ENCODE measurements around the gene TRABD. TPM values are rescaled to one million over a fixed set of nuclear protein-coding genes. Genes with fewer than 3 reads are reported as not detected.

The TRABD gene
- total and polyA plus RNA-seq, 3 donors from 2014 or later: 23.7 to 45.3 (median 38.7) TPM

DNA sequence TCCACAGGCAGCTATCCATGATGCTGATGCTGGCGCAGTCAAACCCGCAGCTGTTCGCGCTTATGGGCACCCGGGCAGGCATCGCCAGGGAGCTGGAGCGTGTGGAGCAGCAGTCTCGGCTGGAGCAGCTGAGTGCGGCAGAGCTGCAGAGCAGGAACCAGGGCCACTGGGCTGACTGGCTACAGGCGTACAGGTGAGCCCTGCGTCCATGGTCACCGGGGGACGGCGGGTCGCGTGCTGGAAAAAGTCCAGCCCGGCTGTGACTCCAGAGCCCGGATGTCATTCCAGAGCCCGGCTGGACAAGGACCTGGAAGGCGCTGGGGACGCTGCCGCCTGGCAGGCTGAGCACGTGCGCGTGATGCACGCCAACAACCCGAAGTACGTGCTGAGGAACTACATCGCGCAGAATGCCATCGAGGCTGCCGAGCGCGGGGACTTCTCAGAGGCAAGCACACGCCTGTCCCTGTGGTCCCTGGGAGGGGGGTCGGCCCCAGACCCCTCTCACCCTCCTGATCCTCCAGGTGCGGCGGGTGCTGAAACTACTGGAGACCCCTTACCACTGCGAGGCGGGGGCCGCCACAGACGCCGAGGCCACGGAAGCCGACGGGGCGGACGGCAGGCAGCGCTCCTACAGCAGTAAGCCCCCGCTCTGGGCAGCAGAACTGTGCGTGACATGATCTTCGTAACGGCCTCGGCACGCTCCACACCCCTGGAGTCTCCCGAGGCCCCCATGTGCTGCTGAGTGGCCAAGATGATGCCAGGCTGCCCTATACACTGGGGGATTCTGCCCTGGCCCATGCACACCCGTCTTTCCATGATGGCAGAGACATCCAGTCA, 31.2 kb downstream of the TRABD start:
- H3K36me3 ChIP-seq (ENCODE audit: low read depth, missing control alignments): no peaks in the 10 kb centered on the region
- intact Hi-C loops (cut with DNase I; ENCODE audit: low total_unique reads): no loop called here
- TF ChIP-seq POLR2A (IDR thresholded peaks at IDR 0.05): no peak
- TF ChIP-seq, protein P1, sequence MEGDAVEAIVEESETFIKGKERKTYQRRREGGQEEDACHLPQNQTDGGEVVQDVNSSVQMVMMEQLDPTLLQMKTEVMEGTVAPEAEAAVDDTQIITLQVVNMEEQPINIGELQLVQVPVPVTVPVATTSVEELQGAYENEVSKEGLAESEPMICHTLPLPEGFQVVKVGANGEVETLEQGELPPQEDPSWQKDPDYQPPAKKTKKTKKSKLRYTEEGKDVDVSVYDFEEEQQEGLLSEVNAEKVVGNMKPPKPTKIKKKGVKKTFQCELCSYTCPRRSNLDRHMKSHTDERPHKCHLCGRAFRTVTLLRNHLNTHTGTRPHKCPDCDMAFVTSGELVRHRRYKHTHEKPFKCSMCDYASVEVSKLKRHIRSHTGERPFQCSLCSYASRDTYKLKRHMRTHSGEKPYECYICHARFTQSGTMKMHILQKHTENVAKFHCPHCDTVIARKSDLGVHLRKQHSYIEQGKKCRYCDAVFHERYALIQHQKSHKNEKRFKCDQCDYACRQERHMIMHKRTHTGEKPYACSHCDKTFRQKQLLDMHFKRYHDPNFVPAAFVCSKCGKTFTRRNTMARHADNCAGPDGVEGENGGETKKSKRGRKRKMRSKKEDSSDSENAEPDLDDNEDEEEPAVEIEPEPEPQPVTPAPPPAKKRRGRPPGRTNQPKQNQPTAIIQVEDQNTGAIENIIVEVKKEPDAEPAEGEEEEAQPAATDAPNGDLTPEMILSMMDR (IDR thresholded peaks at IDR 0.05): no peak
- H3K4me1 ChIP-seq: peaks cover 5% of the 10 kb centered on the region
- DNase-seq: no peak
- H3K4me3 ChIP-seq: no peak overlapping the region
- 93 to 96% methylated on average over 23 to 57 of the region's 57 CpGs for WGBS, 2 donors
- H3K27me3 ChIP-seq: no peaks in the 10 kb centered on the region
- H3K27ac ChIP-seq: no peak overlapping the region
- no peaks in the 10 kb centered on the region for H3K9me3 ChIP-seq

DNA sequence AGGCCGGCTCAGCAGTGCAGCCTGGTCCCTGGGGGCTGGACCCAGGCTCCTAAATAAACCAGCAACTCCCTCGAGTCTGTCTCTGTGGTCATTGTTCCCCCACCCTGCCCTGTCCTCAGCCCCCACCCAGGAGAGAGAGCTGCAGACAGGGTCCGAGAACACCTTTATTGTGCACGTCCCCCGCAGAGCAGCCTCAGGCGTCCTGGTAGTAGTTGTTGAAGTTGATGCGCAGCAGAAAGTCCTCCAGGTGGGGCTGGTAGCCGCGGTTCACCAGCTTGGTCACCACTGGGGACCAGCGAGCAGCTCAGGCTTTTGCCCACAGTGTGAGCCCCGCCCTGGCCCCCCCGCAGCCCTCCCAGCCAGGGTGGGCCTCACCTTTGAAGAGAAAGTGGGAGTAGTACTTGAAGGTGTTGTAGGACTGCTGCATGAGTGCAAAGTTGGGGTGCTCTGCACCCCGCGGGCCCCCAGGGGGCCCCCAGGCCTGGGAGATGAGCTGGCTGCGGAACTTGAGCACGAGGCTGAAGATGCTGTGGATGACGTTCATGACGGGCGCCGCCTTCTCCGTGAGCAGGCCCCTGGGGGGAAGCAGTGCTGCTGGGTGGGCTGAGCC, 31.9 kb downstream of the TRABD start:
- Histone ChIP-seq H3K36me3 (ENCODE audit: low read depth, missing control alignments) (no peaks in the 10 kb centered on the region), H3K4me3 (no peak overlapping the region), H3K4me1 (peaks cover 5% of the 10 kb centered on the region), H3K9me3 (no peaks in the 10 kb centered on the region), H3K27ac (no peak overlapping the region), H3K27me3 (no peaks in the 10 kb centered on the region)
- 83 to 85% methylated on average over 14 to 21 of the region's 21 CpGs for WGBS, 2 donors
- DNase-seq: no peak
- TF ChIP-seq POLR2A (IDR thresholded peaks at IDR 0.05): no peak
- TF ChIP-seq, protein P1 (IDR thresholded peaks at IDR 0.05): no peak
- intact Hi-C loops (cut with DNase I; ENCODE audit: low total_unique reads): no loop called here

DNA sequence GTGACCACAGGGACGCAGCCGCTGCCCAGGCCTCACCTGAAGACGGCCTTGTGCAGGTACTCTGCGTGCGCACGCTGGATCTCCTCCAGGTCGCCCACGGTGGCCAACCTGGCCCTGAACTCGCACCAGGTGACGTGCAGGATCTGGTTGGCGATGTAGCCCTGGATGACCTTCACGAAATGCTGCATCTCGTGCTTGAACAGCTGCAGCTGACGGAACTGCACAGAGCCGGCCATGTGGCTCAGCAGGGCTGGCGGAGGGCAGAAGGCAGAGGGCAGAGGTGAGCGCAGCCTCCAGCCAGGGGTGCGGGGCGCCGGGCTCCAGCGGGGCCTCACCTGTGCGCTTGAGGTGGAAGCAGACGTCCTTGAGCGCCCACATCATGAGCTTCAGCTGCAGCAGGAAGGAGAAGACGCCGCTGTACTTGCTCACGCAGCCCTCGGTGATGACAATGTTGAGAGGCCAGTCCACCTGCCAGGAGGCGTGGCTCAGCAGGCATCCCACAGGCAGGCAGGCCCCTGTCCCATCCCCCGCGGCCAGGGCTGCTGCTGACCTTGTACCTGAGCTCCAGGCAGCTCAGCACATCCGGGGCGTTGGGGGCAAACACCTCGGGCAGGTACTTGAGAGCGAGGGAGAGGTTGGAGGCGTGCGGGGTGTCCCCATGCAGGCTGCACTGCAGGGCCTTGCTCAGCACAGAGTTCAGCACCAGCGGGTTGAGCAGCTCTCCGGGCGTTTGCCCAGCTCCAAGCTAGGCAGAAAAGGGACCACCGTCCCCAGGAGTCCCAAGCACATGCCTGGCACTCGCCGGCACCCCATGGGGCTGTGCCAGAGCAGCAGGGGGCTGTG, 32.7 kb downstream of the TRABD start:
- no peaks in the 10 kb centered on the region for H3K27me3 ChIP-seq
- no peak overlapping the region for H3K27ac ChIP-seq
- intact Hi-C loops (cut with DNase I; ENCODE audit: low total_unique reads): no loop called here
- DNase-seq: no peak
- 83 to 88% methylated on average over 13 to 42 of the region's 43 CpGs for WGBS, 2 donors
- no peaks in the 10 kb centered on the region for H3K9me3 ChIP-seq
- no peak for TF ChIP-seq POLR2A (IDR thresholded peaks at IDR 0.05)
- TF ChIP-seq, protein P1 (IDR thresholded peaks at IDR 0.05): no peak
- H3K4me3 ChIP-seq: no peak overlapping the region
- H3K4me1 ChIP-seq: peaks cover 5% of the 10 kb centered on the region
- H3K36me3 ChIP-seq (ENCODE audit: low read depth, missing control alignments): no peaks in the 10 kb centered on the region

DNA sequence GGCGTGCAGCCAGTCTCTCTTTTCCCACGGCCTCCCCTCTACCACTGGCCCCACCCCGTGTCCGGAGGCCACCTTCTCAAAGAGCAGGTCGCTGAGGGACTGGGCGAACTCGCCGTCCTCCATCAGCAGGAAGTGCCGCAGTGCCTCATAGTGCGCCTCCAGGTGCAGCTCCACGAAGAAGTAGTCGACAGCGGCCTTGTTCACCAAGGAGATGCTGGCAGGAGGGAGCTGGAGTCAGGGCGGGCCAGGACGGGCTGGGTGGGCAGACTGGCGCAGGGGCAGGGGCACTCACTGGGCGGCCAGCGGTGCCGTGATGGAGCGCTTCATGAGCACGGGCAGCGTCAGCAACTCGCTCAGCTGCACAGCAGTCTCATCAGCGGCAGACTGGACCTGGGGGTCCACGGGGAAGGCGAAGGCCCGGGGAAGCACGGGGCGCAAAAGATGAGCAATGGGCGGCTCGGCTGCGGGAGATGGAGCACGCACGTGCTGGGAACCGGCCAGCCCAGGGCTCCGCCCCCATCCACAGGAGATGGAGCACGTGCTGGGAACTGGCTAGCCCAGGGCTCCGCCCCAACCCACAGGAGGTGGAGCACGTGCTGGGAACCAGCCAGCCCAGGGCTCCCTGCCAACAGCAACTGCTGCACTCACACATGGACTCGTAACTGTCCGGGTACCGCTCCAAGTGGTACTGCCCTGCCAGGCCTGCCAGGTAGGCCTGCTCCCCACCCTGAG, 33.4 kb downstream of the TRABD start:
- H3K27ac ChIP-seq: no peak overlapping the region
- no peak overlapping the region for H3K4me3 ChIP-seq
- 73 to 85% methylated on average over 35 to 42 of the region's 42 CpGs for WGBS, 2 donors
- no peaks in the 10 kb centered on the region for H3K27me3 ChIP-seq
- intact Hi-C loops (cut with DNase I; ENCODE audit: low total_unique reads): no loop called here
- DNase-seq: peak; percentile 85
- no peaks in the 10 kb centered on the region for H3K36me3 ChIP-seq (ENCODE audit: low read depth, missing control alignments)
- peaks cover 5% of the 10 kb centered on the region for H3K4me1 ChIP-seq
- H3K9me3 ChIP-seq: no peaks in the 10 kb centered on the region
- TF ChIP-seq POLR2A (IDR thresholded peaks at IDR 0.05): no peak
- TF ChIP-seq, protein P1 (IDR thresholded peaks at IDR 0.05): no peak

Data from testis (tissue), 3 donors.